Liver (tissue), 9 donors: ENCODE results near the gene GALNT14. TPM values are rescaled to one million over a fixed set of nuclear protein-coding genes. Genes with fewer than 3 reads are reported as not detected.

Experiments
- DNase-seq: peaks from one replicate; pipeline ENCODE4 v3.0.0-alpha.2; 2017; ENCODE audit warnings: low spot score
- H3K27ac ChIP-seq, 2 donors: one replicate each; pipeline ENCODE4 v1.7.0; 2013; ENCODE audit warnings: inconsistent platforms in 2 of 2, low read length in 2 of 2, control low read depth in 1 of 2, low read depth in 1 of 2, mild to moderate bottlenecking in 1 of 2
- H3K27me3 ChIP-seq, 4 donors: one replicate each; pipeline versions ENCODE4 v1.6.1 to v1.7.0; 2013; ENCODE audit warnings: low read length in 3 of 4, inconsistent platforms in 1 of 4, mild to moderate bottlenecking in 1 of 4, moderate library complexity in 1 of 4; ENCODE audit not compliant: control insufficient read depth in 4 of 4, insufficient read depth in 4 of 4
- H3K36me3 ChIP-seq, 4 donors: one replicate each; pipeline versions ENCODE4 v1.6.1 to v1.7.0; 2013; ENCODE audit warnings: low read length in 3 of 4, mild to moderate bottlenecking in 3 of 4, low read depth in 1 of 4, moderate library complexity in 1 of 4; ENCODE audit not compliant: control insufficient read depth in 4 of 4, insufficient read depth in 3 of 4
- H3K4me1 ChIP-seq, 4 donors: one replicate each; pipeline versions ENCODE4 v1.6.1 to v1.7.0; 2013; ENCODE audit warnings: low read length in 3 of 4, mild to moderate bottlenecking in 3 of 4, moderate library complexity in 1 of 4; ENCODE audit not compliant: control insufficient read depth in 4 of 4, insufficient read depth in 4 of 4
- H3K4me3 ChIP-seq, 3 donors: one replicate each; pipeline versions ENCODE4 v1.6.1 to v1.7.0; 2013; ENCODE audit warnings: low read length in 3 of 3, control low read depth in 1 of 3, low read depth in 1 of 3, mild to moderate bottlenecking in 1 of 3
- H3K9ac ChIP-seq, 2 donors: one replicate each; pipeline ENCODE4 v1.7.0; 2013; ENCODE audit warnings: low read length in 2 of 2, mild to moderate bottlenecking in 2 of 2, moderate library complexity in 2 of 2, control low read depth in 1 of 2, low read depth in 1 of 2
- H3K9me3 ChIP-seq, 4 donors: one replicate each; pipeline versions ENCODE4 v1.6.1 to v1.7.0; 2013; ENCODE audit warnings: low read length in 3 of 4; ENCODE audit not compliant: control insufficient read depth in 4 of 4
- ATF3 ChIP-seq: IDR thresholded peaks from 2 replicates; pipeline ENCODE4 v1.6.1; 2016; ENCODE audit warnings: antibody characterized with exemption
- CTCF ChIP-seq: fragments of 150-350 bp; IDR thresholded peaks from 2 replicates; pipeline ENCODE4 v1.5.1; 2017; ENCODE audit warnings: improper control_type of control experiment, low read depth, low read length; ENCODE audit not compliant: missing input control
- EGR1 ChIP-seq, 2 donors: IDR thresholded peaks; 2 replicates each; pipeline ENCODE4 v1.6.1; 2016 to 2018; ENCODE audit warnings: antibody characterized with exemption in 2 of 2, low read depth in 2 of 2
- FOXA1 ChIP-seq: IDR thresholded peaks from 2 replicates; pipeline ENCODE4 v1.6.1; 2016; ENCODE audit warnings: antibody characterized with exemption
- FOXA2 ChIP-seq: IDR thresholded peaks from 2 replicates; pipeline ENCODE4 v1.6.1; 2016; ENCODE audit warnings: antibody characterized with exemption
- GABPA ChIP-seq, 2 donors: IDR thresholded peaks in 1 of 2; conservative IDR thresholded peaks in 1 of 2; 2 replicates each; pipeline ENCODE4 v1.6.1; 2016; ENCODE audit warnings: antibody characterized with exemption in 2 of 2, mild to moderate bottlenecking in 1 of 2, moderate library complexity in 1 of 2
- HNF4A ChIP-seq, 2 donors: conservative IDR thresholded peaks; 2 replicates each; pipeline ENCODE4 v1.6.1; 2016; ENCODE audit warnings: antibody characterized with exemption in 2 of 2, mild to moderate bottlenecking in 2 of 2
- HNF4G ChIP-seq: IDR thresholded peaks from 2 replicates; pipeline ENCODE4 v1.6.1; 2016; ENCODE audit warnings: antibody characterized with exemption
- JUND ChIP-seq, 2 donors: IDR thresholded peaks; 2 replicates each; pipeline ENCODE4 v1.6.1; 2016; ENCODE audit warnings: antibody characterized with exemption in 2 of 2
- MAX ChIP-seq: IDR thresholded peaks from 2 replicates; pipeline ENCODE4 v1.6.1; 2016; ENCODE audit warnings: antibody characterized with exemption
- NR2F2 ChIP-seq: IDR thresholded peaks from 2 replicates; pipeline ENCODE4 v1.6.1; 2016; ENCODE audit warnings: antibody characterized with exemption
- RAD21 ChIP-seq, 2 donors: IDR thresholded peaks; 2 replicates each; pipeline ENCODE4 v1.6.1; 2016; ENCODE audit warnings: antibody characterized with exemption in 2 of 2, mild to moderate bottlenecking in 2 of 2
- REST ChIP-seq: IDR thresholded peaks from 2 replicates; pipeline ENCODE4 v1.6.1; 2016; ENCODE audit warnings: antibody characterized with exemption, mild to moderate bottlenecking
- RXRA ChIP-seq, 2 donors: IDR thresholded peaks; 2 replicates each; pipeline ENCODE4 v1.6.1; 2017 to 2018; ENCODE audit warnings: antibody characterized with exemption in 2 of 2, mild to moderate bottlenecking in 1 of 2
- SP1 ChIP-seq: IDR thresholded peaks from 2 replicates; pipeline ENCODE4 v1.6.1; 2018; ENCODE audit warnings: antibody characterized with exemption, mild to moderate bottlenecking
- TAF1 ChIP-seq: conservative IDR thresholded peaks from 2 replicates; pipeline ENCODE4 v1.6.1; 2016; ENCODE audit warnings: antibody characterized with exemption, mild to moderate bottlenecking
- YY1 ChIP-seq: IDR thresholded peaks from 2 replicates; pipeline ENCODE4 v1.6.1; 2016; ENCODE audit warnings: antibody characterized with exemption, mild to moderate bottlenecking
- ZBTB33 ChIP-seq: IDR thresholded peaks from 2 replicates; pipeline ENCODE4 v1.6.1; 2016; ENCODE audit warnings: antibody characterized with exemption
- WGBS: extraction: QIAGEN DNeasy Blood & Tissue Kit; methylation state at CpG from one replicate; pipeline ENCODE4 v1.1.7; 2013; 5-methylcytosine and 5-hydroxymethylcytosine counted together
- polyA plus RNA-seq, 2 donors: library from polyadenylated mRNA; stranded (reverse) in 1 of 2; unstranded in 1 of 2; fragments of 200-250 nt in 1 of 2; fragments of >200 nt in 1 of 2; fragmentation: Nextera tagmentation in 1 of 2; extraction: Ambion mirVana in 1 of 2; gene quantifications; one replicate each; pipeline versions ENCODE4 v1.2.1 to v1.2.3, GENCODE V29; 2013 to 2015
- total RNA-seq, 2 donors: library from RNA; depleted of rRNA; stranded (reverse); fragments of >200 nt; gene quantifications; one replicate each; pipeline ENCODE4 v1.2.3, GENCODE V29; 2014
- donor health status: healthy.
- donor health status: healthy.
- donor health status: healthy.
- donor health status: healthy.
- donor health status: healthy.

The GALNT14 gene
- total and polyA plus RNA-seq, 4 donors, result 0.86 to 2.0 (median 1.5) TPM

- no peak overlapping the region for H3K27ac ChIP-seq
- peaks cover 0 to 3% (median 0%) of the 10 kb centered on the region in 4 donors for H3K4me1 ChIP-seq
- no peak for DNase-seq
- no peak overlapping the region for H3K4me3 ChIP-seq
- H3K9me3 ChIP-seq, result no peaks in the 10 kb centered on the region
- 61% methylated on average over 3 of the region's 3 CpGs for WGBS
- H3K9ac ChIP-seq, result no peak overlapping the region
- TF ChIP-seq ATF3 (no peak), GABPA (IDR thresholded peaks at IDR 0.05 in 1 of 2, conservative IDR thresholded peaks at IDR 0.05 in 1 of 2) (no peak), SP1 (no peak), ZBTB33 (no peak), JUND (IDR thresholded peaks at IDR 0.05) (no peak), NR2F2 (no peak), EGR1 (IDR thresholded peaks at IDR 0.05; ENCODE audit: low read depth in 2 of 2) (no peak), RAD21 (IDR thresholded peaks at IDR 0.05) (peak; percentile 79 to 81), TAF1 (no peak), MAX (no peak), REST (no peak), FOXA2 (no peak), HNF4A (conservative IDR thresholded peaks at IDR 0.05) (no peak), YY1 (peak; percentile 24), RXRA (IDR thresholded peaks at IDR 0.05) (no peak), CTCF (peak; percentile 56), FOXA1 (no peak), HNF4G (no peak)
- H3K27me3 ChIP-seq, result no peaks in the 10 kb centered on the region
- H3K36me3 ChIP-seq, result no peaks in the 10 kb centered on the region
These were observed 276.1 kb downstream of the GALNT14 start for GRCh38 chr2:30862054-30862651.
